BJ (cell line): Measurements from ENCODE around the gene APH1A. TPM values are rescaled to one million over a fixed set of nuclear protein-coding genes. Genes with fewer than 3 reads are reported as not detected.
"Not testable (repeated sequence)": the region's sequence is repeated elsewhere in the genome, so short reads cannot be mapped to it uniquely, and the experiment has no call there.

ENCODE experiments used
- CTCF ChIA-PET: fragments of 350-600 bp; formaldehyde crosslinking; extraction: SDS; loops from one replicate; lab custom pipeline; 2021; ENCODE audit warnings: antibody characterized with exemption, inconsistent platforms; lab: Yijun Ruan, JAX
- POLR2A ChIA-PET: fragments of 300-600 bp; sonication (Branson Sonifier 250); formaldehyde crosslinking; extraction: SDS; loops from one replicate; lab custom pipeline; 2021; ENCODE audit warnings: antibody characterized with exemption; lab: Charles Lee
- DNase-seq: peaks from one replicate; pipeline ENCODE4 v3.0.0-alpha.2; 2011; ENCODE audit warnings: low read depth
- H3K27me3 ChIP-seq: 2 replicates; pipeline ENCODE4 v1.6.0; 2011; ENCODE audit warnings: low read length; ENCODE audit not compliant: control insufficient read depth, insufficient read depth
- H3K36me3 ChIP-seq: 2 replicates; pipeline ENCODE4 v1.5.1; 2011; ENCODE audit warnings: low read length; ENCODE audit not compliant: control insufficient read depth, insufficient read depth
- H3K4me3 ChIP-seq: 2 replicates; pipeline ENCODE4 v1.5.1; 2011; ENCODE audit warnings: low read depth, mild to moderate bottlenecking, control low read depth, low read length
- CTCF ChIP-seq: IDR thresholded peaks from 2 replicates; pipeline ENCODE4 v1.5.1; 2011; ENCODE audit warnings: low read depth, mild to moderate bottlenecking, control low read depth, inconsistent platforms, low read length, moderate library complexity; ENCODE audit not compliant: insufficient read depth
- polyA plus RNA-seq: library from polyadenylated mRNA; depleted of rRNA; stranded (reverse); fragments of >200 nt; gene quantifications from 2 replicates; pipeline ENCODE4 v1.2.3, GENCODE V29; 2011; rRNA removed
- small RNA-seq: library from RNA; depleted of rRNA; stranded (forward); fragments of <200 nt; gene quantifications from one replicate; pipeline ENCODE3, GENCODE V24; 2012; ENCODE audit warnings: low replicate concordance, low read depth; ENCODE audit not compliant: insufficient read length

Gene APH1A
- polyA plus RNA-seq, 1 experiment = 172 TPM

- no peak for DNase-seq
- CTCF ChIA-PET = interaction anchor here (0.7 kb wide), 1 partner anchor 588 kb away, joined by 3 read pairs; no protein-coding TSS in a partner anchor
- POLR2A ChIA-PET = no interaction called here
- no peak for TF ChIP-seq CTCF
- Histone ChIP-seq H3K4me3 (no peak overlapping the region), H3K36me3 (no peaks in the 10 kb centered on the region; the same call in none of the 2 replicates), H3K27me3 (no peaks in the 10 kb centered on the region)
These were observed 43.8 kb downstream of the APH1A start for GRCh38 chr1:150224983-150225382.

- ChIA-PET CTCF (interaction anchor here (1.0 to 2.4 kb wide), 3 partner anchors 12 to 155 kb away, joined by 5 to 10 read pairs (median 9); partner anchors contain the start of gene VPS45), POLR2A (no interaction called here)
- no peaks in the 10 kb centered on the region; the same call in 1 of the 2 replicates for H3K36me3 ChIP-seq
- no peak overlapping the region for H3K4me3 ChIP-seq
- DNase-seq = no peak
- TF ChIP-seq CTCF = peak; percentile 56
- no peaks in the 10 kb centered on the region for H3K27me3 ChIP-seq
These were observed 47.3 kb downstream of the APH1A start for GRCh38 chr1:150221552-150221951.

GRCh38 chr1:150215855-150216254 lies 53.0 kb downstream of the APH1A start:
- CTCF ChIA-PET = interaction anchor here (0.7 kb wide), 1 partner anchor 1202 kb away, joined by 3 read pairs; no protein-coding TSS in a partner anchor
- H3K4me3 ChIP-seq, H3K27me3 ChIP-seq, H3K36me3 ChIP-seq, POLR2A ChIA-PET, DNase-seq: not testable (repeated sequence)

Small RNA genes within 50 kb of the gene (small RNA-seq; reads per million reads assigned to genes)
- gene RNU2-17P = 1.3 reads per million

Other genes with a start within 250 kb of the APH1A start
- gene VPS45, start 201.2 kb downstream of the APH1A start, polyA plus RNA-seq = 29.0 and 47.0 TPM in 2 replicates
- gene PLEKHO1, start 119.1 kb downstream of the APH1A start, polyA plus RNA-seq = 27.9 and 41.3 TPM in 2 replicates
- 6.1 and 14.8 TPM in 2 replicates for gene ANP32E, start 32.9 kb downstream of the APH1A start, polyA plus RNA-seq
- not detected in 2 replicates for gene CA14, start 11.2 kb downstream of the APH1A start, polyA plus RNA-seq
- gene C1orf54, start 3.8 kb upstream of the APH1A start, polyA plus RNA-seq = 9.4 and 17.1 TPM in 2 replicates
- gene CIART, start 13.5 kb upstream of the APH1A start, polyA plus RNA-seq = 17.2 and 18.7 TPM in 2 replicates
- 30.5 and 69.2 TPM in 2 replicates for gene MRPS21, start 24.8 kb upstream of the APH1A start, polyA plus RNA-seq
- 20.5 and 25.5 TPM in 2 replicates for gene PRPF3, start 52.5 kb upstream of the APH1A start, polyA plus RNA-seq
- gene RPRD2, start 95.1 kb upstream of the APH1A start, polyA plus RNA-seq = 15.1 and 16.4 TPM in 2 replicates
- gene TARS2, start 218.4 kb upstream of the APH1A start, polyA plus RNA-seq = 12.6 and 17.7 TPM in 2 replicates
- 108 and 204 TPM in 2 replicates for gene ECM1, start 239.1 kb upstream of the APH1A start, polyA plus RNA-seq
- gene FALEC, start 246.7 kb upstream of the APH1A start, polyA plus RNA-seq = 0.17 TPM in 1 of 2 replicates, not detected in the other